Stimulated activated CD4-positive, alpha-beta T cell treated with anti-CD3 and anti-CD28 coated beads, Interleukin-15, amount 100 ng/mL, for 24 hours (primary cell): ENCODE results near the gene SURF4.
A peak's percentile ranks its signal among the peaks of the same experiment; 100 is the strongest.

ENCODE experiments used
- DNase-seq: peaks from one replicate; pipeline ENCODE4 v3.0.0-alpha.2; 2020

The SURF4 gene

GRCh38 chr9:133371261-133371711, 4.6 kb downstream of the SURF4 start:
- DNase-seq = peak; percentile 89

DNA sequence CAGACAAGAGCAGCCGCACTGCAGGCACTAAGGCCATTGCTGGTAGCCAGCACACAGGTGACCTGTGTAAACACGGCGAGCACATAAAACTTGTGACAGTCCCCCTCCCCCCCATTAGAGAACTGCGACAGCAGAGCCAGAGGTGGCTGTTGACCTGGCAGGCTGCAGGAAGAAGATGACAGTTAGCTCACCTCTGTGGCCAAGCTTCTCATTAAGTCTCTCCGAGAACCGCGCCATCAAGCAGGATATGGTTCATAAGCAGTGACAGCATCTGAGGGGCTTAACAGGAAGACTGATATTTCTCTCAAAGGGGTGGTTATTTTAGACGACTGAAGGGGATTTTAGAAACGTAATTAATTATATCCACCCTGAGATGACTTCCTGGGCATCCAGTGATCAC, 5.2 kb downstream of the SURF4 start:
- DNase-seq = no peak

- DNase-seq = no peak
Observed at GRCh38 chr9:133369933-133370332, 5.9 kb downstream of the SURF4 start.

DNA sequence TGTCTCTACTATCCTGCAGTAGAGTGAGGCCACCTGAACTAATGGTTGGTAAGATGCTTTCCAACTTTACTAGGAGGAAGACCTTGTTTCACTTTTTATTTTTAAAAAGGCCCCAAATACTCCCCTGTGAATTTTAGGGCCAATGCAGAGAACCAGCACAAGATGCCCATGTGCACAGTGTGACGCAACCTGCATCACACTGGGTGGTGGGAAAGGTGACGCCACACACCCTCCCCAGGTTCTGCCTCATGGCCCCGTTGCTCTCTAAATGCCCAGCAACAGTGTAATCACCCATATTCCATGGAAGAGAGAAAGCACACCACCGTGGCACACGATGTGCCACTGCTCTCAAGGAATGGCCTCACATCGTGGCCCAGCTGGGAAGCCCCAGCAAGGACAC, 6.4 kb downstream of the SURF4 start:
- no peak for DNase-seq

DNA sequence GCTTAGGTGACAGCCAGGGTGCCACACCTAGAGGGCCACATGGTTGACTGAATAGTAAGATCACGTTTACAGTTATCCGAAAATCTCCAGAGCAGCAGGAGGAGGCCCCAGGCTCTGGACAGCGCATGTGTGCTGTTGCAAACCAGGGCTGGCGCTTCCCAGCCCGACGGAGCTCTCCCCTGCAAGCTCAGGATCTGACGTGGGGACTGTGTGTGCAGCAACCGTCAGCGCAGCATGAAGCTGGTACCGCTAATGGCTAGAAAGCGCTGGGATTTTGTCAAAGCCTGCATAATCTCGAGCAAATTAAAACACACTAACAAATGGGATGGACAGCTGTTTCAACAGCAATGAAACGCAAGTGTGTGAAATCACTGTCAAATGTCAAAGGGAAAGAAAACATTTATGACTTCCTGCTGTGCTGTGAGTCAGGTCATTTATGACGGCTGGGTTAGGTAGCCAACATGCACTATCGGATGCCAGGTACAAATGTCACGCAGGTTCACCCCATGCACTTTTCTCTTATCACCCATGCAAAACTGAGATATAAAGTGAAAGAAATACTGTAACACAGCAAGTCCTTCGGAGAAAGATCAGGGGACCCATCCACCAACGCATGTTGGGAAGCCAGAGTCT, 7.5 kb downstream of the SURF4 start:
- no peak for DNase-seq

GRCh38 chr9:133367778-133368177, 8.1 kb downstream of the SURF4 start:
- no peak for DNase-seq

- no peak for DNase-seq
Observed at GRCh38 chr9:133367221-133367620, 8.6 kb downstream of the SURF4 start.

DNA sequence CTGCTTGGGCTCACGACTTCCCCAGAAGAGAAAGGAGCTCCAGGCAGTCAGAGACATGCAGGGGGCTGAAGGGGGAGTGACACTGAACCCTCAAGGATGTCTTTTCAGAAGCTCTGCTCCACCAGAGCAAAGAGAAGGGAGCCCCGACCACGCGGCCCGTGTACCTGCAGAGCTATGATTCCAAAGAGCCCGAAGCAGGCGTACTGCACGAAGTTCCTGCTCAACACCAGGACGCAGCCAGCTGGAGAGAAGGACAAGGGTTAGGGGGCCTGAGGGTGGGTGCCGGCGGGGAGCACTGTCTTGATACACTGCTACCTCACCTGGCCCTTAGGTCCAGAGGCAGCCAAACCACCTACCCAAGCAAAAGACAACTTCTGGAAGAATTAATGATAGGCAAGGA, 9.4 kb downstream of the SURF4 start:
- no peak for DNase-seq

DNA sequence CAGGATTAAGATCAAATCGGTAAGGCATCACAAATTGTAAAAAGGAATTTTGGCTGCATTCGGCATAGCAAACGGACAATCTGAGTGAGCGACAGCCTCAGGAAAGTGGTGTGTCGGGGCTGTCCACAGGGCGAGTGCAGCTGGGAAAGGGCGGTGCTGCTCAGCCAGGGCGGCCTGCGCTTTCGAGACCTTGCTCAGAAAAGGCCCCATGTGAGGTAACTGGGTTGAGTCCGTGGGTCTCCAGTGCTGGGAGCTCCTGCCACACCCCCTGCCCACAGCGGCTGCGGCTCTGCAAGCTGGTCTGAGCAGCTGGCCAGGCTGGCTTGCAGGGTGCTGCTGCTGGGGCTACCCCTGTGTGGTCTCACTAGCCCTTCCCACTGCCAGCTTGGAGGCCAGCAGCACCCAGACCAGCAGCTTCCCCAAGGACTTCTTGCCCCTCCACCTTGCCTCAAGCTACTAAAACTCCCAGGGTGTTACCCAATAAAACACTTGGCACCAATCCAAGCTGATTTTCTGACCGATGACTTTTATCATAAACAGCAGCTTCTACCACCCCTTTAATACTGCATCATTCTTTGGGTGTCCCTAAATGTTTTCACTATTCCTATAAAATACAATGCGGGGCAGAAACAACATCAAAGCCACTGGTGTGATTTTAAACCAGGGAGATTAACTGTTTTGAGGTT, 13.4 kb downstream of the SURF4 start:
- DNase-seq = no peak

GRCh38 chr9:133361507-133362092, 14.3 kb downstream of the SURF4 start:
- DNase-seq = no peak

DNA sequence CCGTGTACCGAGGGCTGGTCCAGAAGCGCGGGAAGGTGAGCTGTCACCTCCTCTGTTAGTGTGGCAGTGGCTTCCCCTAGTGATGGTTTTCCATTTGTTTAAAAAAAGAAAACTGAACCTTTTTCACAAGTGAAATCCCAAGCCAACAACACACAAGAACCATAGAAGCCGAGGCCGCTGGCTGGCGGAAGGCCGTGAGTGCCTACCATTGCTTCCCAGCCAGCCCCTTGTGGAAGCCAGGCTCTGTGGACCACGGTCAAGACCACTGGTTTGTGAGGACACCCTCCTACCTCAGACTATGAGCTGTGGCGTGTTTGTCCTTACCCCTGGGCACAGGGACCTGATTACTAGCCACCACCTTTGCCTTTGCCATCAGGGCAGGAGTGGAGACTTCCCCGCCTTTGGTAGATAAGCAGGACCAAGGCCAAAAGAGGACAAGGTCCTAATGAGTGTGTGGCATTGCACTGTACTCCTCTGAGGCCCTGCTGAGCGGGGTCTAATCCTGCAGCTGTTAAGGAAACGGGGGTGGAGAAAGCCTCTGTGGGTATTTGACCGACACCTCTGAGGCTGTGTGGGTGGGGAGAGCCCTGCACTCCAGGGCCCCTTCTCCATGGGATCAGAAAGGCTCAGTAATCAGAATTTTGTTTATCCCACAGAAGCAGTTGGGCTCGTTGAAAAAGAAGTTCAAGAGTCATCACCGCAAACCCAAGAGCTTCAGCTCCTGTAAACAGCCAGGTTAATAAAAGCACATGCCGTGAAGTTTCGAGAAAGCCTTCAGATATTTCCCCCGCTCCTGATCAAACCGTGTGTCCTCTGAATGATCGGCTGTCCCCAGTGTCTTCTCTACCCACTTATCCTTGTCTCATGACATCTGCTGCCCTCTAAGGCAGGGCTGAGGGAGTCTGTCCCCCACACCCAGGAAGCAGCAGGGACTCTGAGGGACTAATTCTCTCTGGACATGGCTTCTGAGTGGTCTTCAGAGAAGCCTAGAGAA, 15.2 kb downstream of the SURF4 start:
- no peak for DNase-seq

- DNase-seq = no peak
Observed at GRCh38 chr9:133359399-133360175, 16.3 kb downstream of the SURF4 start.

DNA sequence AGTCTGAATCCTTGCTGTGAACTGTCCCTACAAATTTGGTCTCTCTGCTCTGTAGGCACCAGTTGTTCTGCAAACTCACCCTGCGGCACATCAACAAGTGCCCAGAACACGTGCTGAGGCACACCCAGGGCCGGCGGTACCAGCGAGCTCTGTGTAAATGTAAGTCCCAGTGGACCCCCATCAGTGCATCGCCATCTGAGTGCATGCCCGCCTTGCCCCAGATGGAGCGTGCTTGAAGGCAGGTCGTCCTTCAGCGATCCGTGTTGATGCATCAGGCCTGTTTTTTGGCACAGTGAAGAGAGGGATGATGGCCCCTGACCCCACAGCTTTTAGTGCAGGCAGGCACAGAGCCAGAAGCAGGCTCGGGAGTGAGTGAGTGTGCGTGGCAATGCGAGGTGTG, 18.2 kb downstream of the SURF4 start:
- no peak for DNase-seq

DNA sequence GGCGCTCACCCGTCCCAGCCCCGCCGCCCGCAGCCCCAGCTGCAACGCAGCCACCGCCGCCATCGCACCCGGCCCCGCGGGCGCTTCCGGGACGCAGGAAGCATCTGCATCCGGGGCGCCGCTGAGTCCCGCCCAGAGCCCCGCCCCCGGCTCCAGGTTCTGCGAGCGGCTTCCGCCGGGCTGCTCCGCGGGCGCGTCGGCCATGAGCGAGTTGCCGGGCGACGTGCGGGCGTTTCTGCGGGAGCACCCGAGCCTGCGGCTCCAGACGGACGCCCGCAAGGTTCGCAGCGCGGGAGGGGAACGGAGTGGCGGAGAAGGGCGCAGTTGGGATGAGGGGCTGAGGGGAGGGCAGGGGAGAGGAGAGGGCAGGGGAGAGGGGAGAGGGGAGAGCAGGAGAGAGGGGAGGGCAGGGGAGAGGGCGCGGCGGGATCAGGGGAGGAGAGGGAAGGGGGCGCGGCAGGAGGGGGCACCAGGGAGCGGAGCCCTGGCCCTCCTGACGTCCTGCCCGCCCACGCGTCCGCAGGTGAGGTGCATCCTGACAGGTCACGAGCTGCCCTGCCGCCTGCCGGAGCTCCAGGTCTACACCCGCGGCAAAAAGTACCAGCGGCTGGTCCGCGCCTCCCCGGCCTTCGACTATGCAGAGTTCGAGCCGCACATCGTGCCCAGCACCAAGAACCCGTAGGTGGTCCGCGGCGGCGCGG, 19.3 kb downstream of the SURF4 start, which contains the start of the genes SURF1 and SURF2:
TSS of gene SURF1 (minus strand) at position 97 of the 701 bp plus-strand sequence. CDS start at position 63, 34 bp downstream.
TSS of gene SURF2 (plus strand) at position 160 of the 701 bp plus-strand sequence. CDS start at position 203, 43 bp downstream.
- DNase-seq = peak; percentile 96

- DNase-seq = no peak
Observed at GRCh38 chr9:133355881-133356357, 19.9 kb downstream of the SURF4 start.

DNA sequence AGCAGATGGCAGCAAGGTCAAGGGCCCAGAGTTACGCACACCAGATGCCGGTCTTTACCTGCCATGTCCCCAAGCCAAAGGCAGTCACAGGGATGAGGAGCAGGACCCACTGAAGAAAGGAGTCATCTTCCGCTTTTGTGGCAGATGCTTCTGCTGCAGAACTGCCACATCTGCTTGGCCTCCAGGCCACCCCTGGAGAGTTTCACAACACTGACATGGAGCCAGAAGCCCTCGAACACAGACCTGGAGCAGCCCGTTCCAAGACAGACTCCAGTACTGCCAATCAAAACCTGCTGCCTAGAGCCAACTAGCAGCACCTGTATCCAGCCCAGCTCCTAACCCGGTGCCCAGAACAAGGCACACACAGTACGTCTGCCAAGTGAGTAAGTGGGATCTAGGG, 21.1 kb downstream of the SURF4 start:
- no peak for DNase-seq

DNA sequence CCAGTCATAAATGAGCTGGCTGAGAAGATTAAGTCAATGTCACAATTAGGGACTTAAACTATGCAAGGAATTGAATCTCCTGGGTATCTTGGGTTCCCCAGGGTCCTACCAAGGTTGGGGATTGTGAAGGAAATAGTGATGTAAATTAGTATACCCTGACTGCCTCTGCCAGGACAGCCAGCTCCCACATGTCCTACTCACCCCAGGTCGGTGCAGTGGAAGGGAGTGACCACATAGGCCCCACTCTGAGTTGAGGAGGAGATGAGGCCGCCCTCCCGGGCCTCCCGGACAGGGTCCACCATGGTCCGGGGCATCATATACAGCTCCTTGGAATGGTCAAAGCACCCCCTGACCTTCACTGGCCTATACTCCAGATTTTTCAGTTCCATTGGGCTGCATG, 22.3 kb downstream of the SURF4 start:
- DNase-seq = no peak

DNA sequence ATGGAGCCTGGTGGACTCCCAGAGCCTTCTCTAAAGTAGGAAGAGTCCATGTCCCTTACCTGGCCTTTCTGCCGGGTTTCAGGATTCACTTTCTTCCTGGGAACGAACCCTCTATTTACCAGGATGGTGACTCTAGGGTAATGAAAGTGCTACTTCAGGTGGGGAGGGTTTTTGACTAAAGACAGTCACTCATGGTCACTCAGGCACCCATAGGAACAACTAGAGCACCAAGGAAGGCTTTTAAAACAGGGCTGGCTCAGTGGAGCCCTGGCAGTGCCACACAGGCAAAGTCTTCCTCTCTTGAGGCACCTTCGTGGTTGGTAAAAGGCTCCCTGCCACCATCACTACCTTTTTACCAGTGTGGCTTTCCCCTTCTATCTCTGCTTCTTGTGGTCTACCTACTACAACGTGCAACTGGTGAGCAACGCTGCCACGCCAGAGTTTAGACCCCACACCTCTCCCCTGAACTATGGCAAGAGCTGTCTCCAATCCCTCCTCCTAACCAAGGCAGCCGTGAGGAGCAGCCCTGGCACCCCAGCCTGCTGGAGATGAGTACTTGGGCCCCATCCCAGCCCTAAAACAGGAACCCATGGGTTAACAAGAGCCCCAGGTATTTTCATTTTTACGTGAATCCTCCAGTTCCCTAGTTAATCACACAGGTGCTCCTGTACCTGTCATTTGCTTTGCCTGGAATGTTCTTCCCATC, 23.1 kb downstream of the SURF4 start:
- no peak for DNase-seq

GRCh38 chr9:133351908-133352634, 23.8 kb downstream of the SURF4 start:
- DNase-seq = peak; percentile 68

DNA sequence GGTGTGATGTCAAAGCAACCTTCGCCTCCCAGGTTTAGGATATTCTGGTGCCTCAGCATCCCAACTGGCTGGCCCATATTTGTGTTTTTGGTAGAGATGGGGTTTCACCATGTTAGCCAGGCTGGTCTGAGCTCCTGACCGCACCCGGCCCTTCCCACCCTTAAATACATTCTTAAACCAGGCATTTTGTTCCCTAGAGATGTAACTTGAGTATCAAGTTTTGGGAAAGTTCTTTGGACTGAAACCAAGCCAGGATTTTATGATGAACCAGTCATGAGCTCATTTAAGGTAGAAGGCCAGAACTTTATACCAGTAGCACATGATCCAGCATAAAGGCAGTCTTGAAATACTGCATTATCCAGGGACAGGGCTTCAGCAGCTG, 24.3 kb downstream of the SURF4 start:
- no peak for DNase-seq
